HEK293 (cell line): ENCODE data around the gene FAM120C.

ENCODE experiments used
- BCL11A ChIP-seq: fragments of 450-650 bp; formaldehyde crosslinking; IDR thresholded peaks from 2 replicates; pipeline ENCODE4 v1.5.1; 2016; ENCODE audit warnings: low read depth, missing biosample characterization, missing genetic modification characterization
- BCL6B ChIP-seq: fragments of 450-650 bp; formaldehyde crosslinking; IDR thresholded peaks from 2 replicates; pipeline ENCODE4 v1.5.1; 2017; ENCODE audit warnings: missing biosample characterization, missing genetic modification characterization
- CTCF ChIP-seq: fragments of 450-650 bp; formaldehyde crosslinking; IDR thresholded peaks from 2 replicates; pipeline ENCODE4 v1.5.1; 2016; ENCODE audit warnings: missing biosample characterization, missing genetic modification characterization
- KLF10 ChIP-seq: fragments of 450-650 bp; IDR thresholded peaks from 2 replicates; pipeline ENCODE4 v1.5.1; 2018; ENCODE audit warnings: missing biosample characterization, mild to moderate bottlenecking, missing genetic modification characterization
- PRDM1 ChIP-seq: fragments of 450-650 bp; formaldehyde crosslinking; IDR thresholded peaks from 2 replicates; pipeline ENCODE4; 2016; ENCODE audit warnings: missing biosample characterization, missing genetic modification characterization
- TRIM28 ChIP-seq: IDR thresholded peaks from 2 replicates; pipeline ENCODE4 v1.6.1; 2011; ENCODE audit warnings: low read length, control low read depth, borderline replicate concordance
- ZBTB1 ChIP-seq: fragments of 450-650 bp; formaldehyde crosslinking; IDR thresholded peaks from 2 replicates; pipeline ENCODE4 v1.5.1; 2016; ENCODE audit warnings: missing biosample characterization, missing genetic modification characterization
- ZNF114 ChIP-seq: fragments of 450-650 bp; formaldehyde crosslinking; IDR thresholded peaks from 2 replicates; pipeline ENCODE4 v1.5.0; 2017; ENCODE audit warnings: missing biosample characterization, missing genetic modification characterization
- ZNF211 ChIP-seq: fragments of 450-650 bp; formaldehyde crosslinking; IDR thresholded peaks from 2 replicates; pipeline ENCODE4 v1.5.1; 2016; ENCODE audit warnings: low read depth, missing biosample characterization, missing genetic modification characterization
- ZNF488 ChIP-seq: fragments of 450-650 bp; formaldehyde crosslinking; IDR thresholded peaks from 2 replicates; pipeline ENCODE4 v1.5.1; 2016; ENCODE audit warnings: missing biosample characterization, missing genetic modification characterization
- ZNF785 ChIP-seq: fragments of 450-650 bp; formaldehyde crosslinking; IDR thresholded peaks from 2 replicates; pipeline ENCODE4 v1.5.1; 2016; ENCODE audit warnings: missing biosample characterization, missing genetic modification characterization
- ZNF830 ChIP-seq: fragments of 450-650 bp; IDR thresholded peaks from 2 replicates; pipeline ENCODE4 v1.5.0; 2018; ENCODE audit warnings: missing biosample characterization, missing genetic modification characterization, low read depth, mild to moderate bottlenecking, moderate library complexity

GRCh38 chrX:54172455-54172854 is 10.6 kb downstream of the FAM120C start:
- TF ChIP-seq ZNF830 (tag by site-specific recombination) (no peak), KLF10 (no peak), BCL11A (tag by site-specific recombination) (no peak), ZNF114 (tag by site-specific recombination) (no peak), PRDM1 (tag by site-specific recombination) (no peak), ZNF488 (tag by site-specific recombination) (no peak), CTCF (tag by site-specific recombination) (no peak), BCL6B (tag by site-specific recombination) (no peak), TRIM28 (no peak), ZNF785 (no peak), ZNF211 (tag by site-specific recombination) (no peak), ZBTB1 (tag by site-specific recombination) (no peak)
